ENCODE measurements around the gene IPO13. TPM values are rescaled to one million over a fixed set of nuclear protein-coding genes. Genes with fewer than 3 reads are reported as not detected.

The IPO13 gene
- total RNA-seq, 2 donors from 2014 or later: 25.9 to 28.1 TPM

DNA sequence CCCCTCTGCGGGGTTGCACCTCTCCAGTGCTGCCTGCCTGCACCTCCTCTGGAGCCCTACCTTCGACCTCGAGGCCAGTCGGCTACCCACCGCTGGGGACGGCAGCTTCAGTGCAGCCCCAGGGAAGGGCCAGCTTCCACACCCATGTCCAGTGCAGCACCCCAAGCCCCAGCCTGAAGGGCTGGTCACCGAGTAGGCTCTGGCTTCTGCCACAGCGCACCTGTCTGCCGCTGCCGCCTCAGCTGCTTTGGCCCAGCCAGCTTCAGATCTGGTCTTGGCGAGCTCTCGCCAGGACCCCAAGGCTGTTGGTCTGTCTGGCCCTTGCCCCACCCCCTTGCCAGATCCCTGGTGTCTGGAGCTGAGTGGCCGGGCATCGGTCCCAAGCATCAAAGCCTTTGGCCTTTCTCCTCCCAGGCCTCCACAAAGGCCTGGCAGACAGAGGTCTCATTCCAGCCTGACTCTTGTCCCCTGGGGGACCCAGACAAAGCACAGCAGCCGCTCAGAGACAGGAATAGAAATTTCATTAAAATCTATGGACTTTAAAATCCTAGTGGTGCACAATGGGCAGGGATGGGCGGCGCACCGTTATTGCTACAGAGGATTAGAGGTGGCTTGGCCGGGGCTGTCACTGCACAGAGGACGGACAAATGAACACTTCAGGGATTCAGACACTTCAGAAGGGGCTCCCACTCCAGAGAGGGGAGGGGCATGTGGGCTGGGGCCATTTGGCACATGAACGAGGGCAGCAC lies 49.4 kb downstream of the IPO13 start:
- H3K4me1 ChIP-seq: peaks cover 0 to 12% of the 10 kb centered on the region in 2 donors
- TF ChIP-seq, protein P1, sequence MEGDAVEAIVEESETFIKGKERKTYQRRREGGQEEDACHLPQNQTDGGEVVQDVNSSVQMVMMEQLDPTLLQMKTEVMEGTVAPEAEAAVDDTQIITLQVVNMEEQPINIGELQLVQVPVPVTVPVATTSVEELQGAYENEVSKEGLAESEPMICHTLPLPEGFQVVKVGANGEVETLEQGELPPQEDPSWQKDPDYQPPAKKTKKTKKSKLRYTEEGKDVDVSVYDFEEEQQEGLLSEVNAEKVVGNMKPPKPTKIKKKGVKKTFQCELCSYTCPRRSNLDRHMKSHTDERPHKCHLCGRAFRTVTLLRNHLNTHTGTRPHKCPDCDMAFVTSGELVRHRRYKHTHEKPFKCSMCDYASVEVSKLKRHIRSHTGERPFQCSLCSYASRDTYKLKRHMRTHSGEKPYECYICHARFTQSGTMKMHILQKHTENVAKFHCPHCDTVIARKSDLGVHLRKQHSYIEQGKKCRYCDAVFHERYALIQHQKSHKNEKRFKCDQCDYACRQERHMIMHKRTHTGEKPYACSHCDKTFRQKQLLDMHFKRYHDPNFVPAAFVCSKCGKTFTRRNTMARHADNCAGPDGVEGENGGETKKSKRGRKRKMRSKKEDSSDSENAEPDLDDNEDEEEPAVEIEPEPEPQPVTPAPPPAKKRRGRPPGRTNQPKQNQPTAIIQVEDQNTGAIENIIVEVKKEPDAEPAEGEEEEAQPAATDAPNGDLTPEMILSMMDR (IDR thresholded peaks at IDR 0.05): no peak

DNA sequence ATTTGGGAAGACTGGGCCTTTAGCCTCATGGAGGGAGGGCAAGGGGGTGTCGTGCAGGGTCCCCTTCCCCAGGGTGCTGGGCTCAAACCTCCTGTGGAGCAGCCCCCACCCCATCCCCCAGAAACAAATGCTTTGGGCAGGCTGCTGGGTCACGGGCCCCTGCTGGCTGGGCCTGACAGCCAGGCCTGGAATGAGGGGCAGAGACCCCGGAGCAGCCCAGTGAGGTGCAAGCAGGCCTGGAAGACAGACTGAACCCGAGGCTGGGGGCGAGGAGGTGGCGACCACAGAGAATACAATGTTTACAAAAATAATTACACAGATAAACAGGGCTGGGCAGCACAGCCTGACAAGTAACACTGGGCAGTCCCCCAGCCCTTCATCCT lies 50.0 kb downstream of the IPO13 start:
- TF ChIP-seq, protein P1 (IDR thresholded peaks at IDR 0.05): no peak
- no peak for DNase-seq (ENCODE audit: low spot score)
- Histone ChIP-seq H3K27ac (no peak overlapping the region), H3K9me3 (no peaks in the 10 kb centered on the region), H3K27me3 (no peaks in the 10 kb centered on the region), H3K4me3 (no peak overlapping the region), H3K4me1 (peaks cover 0 to 11% of the 10 kb centered on the region in 2 donors), H3K36me3 (no peaks in the 10 kb centered on the region)

More for the DNA sequence above, 49.4 kb downstream of the IPO13 start:
- Histone ChIP-seq H3K4me3 (no peak overlapping the region), H3K27me3 (no peaks in the 10 kb centered on the region), H3K36me3 (no peaks in the 10 kb centered on the region), H3K9me3 (no peaks in the 10 kb centered on the region), H3K27ac (no peak overlapping the region)
- DNase-seq (ENCODE audit: low spot score): no peak

DNA sequence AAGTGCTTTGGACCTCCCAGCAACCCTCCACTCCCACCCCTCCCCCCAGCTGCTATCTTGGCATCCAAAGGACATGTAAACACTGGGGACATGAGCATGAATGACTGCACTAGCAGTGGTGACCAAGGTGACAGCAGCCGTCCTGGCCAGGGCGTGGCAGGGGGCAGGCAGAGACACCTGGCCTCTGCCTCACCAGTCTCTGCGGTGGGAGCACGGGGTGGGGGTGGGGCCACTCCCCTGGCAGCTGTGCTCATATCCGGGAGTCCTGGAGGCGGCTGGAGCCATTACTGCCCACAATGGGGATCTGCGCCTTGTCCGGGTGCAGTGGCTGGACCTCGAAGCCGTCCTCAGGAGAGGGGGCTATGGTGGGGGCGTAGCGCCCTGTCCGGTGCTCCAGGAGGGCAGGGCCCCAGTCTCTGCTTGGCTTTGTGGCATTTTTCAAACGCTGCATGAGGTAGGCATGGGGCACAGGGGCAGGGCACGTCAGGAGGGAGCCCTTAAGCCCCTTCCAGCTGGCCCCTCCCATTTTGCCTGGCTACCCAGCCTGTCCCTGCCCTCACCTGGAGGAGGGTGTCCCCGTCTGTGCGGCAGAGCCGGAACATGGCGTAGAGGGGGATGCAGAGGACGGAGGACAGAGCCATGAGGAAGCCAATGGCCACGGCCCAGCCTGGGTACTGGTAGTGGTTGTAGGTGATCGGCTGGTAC lies 50.7 kb downstream of the IPO13 start:
- TF ChIP-seq, protein P1 (IDR thresholded peaks at IDR 0.05): no peak
- H3K4me1 ChIP-seq: peaks cover 0 to 5% of the 10 kb centered on the region in 2 donors
- no peak overlapping the region for H3K27ac ChIP-seq
- no peak for DNase-seq (ENCODE audit: low spot score)
- H3K36me3 ChIP-seq: no peaks in the 10 kb centered on the region
- no peak overlapping the region for H3K4me3 ChIP-seq
- H3K27me3 ChIP-seq: no peaks in the 10 kb centered on the region
- no peaks in the 10 kb centered on the region for H3K9me3 ChIP-seq

DNA sequence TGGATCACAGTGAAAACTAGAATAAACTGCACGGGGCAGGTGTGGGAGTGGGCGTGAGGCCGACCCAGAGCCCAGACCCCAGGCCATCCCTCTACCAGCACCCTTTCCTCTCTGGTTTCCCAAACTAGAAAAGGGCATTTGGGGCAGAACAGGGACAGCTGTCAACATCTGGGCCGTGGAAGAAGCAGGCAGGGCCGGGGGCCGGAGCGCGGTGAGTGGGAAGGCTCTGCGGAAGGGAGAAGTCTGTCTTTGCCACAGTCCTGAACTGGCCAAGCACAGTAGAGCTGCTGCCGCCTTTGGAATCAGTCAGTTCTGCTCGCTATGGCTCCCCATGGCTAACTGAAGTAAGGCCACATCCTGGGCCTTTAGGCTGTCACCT lies 51.2 kb downstream of the IPO13 start:
- H3K4me3 ChIP-seq: no peak overlapping the region
- no peaks in the 10 kb centered on the region for H3K27me3 ChIP-seq
- peaks cover 0 to 5% of the 10 kb centered on the region in 2 donors for H3K4me1 ChIP-seq
- TF ChIP-seq, protein P1 (IDR thresholded peaks at IDR 0.05): no peak
- no peak overlapping the region for H3K27ac ChIP-seq
- H3K36me3 ChIP-seq: no peaks in the 10 kb centered on the region
- DNase-seq (ENCODE audit: low spot score): no peak
- H3K9me3 ChIP-seq: no peaks in the 10 kb centered on the region

DNA sequence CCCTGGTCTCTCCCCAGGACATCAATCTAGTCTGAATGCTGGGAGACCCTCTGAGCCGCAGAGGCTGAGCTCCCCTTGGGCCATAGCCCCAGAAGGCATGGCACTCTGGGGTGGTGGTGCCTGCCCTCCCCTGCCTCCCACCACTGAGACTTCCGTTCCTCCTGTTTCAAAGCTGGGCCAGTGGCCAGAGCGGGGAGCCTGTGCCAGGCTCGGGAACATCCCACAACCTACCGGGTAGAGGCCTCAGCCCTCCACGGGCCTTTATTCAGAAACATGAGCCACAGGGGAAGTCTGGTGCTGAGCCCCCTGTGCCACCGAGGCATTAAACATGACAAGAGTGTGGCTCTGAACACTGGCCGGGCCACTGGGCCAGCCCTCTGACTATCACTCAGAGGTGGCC lies 52.7 kb downstream of the IPO13 start:
- TF ChIP-seq, protein P1 (IDR thresholded peaks at IDR 0.05): no peak
- no peaks in the 10 kb centered on the region for H3K9me3 ChIP-seq
- H3K4me1 ChIP-seq: peaks cover 0 to 5% of the 10 kb centered on the region in 2 donors
- DNase-seq (ENCODE audit: low spot score): no peak
- no peaks in the 10 kb centered on the region for H3K36me3 ChIP-seq
- no peaks in the 10 kb centered on the region for H3K27me3 ChIP-seq
- H3K4me3 ChIP-seq: no peak overlapping the region
- no peak overlapping the region for H3K27ac ChIP-seq

Measured in right atrium auricular region (tissue), 2 donors.